Tibial nerve (tissue), 3 donors: ENCODE results near the gene RHOD.

Source experiments
- CTCF ChIP-seq, 5 experiments: fragments of 200-600 bp in 3 of 5; fragments of 450-650 bp in 2 of 5; sonication (generic) in 3 of 5; IDR thresholded peaks; one replicate each; pipeline ENCODE4 v1.5.1; 2016 to 2019; ENCODE audit warnings: antibody characterized with exemption in 5 of 5, mild to moderate bottlenecking in 3 of 5, moderate library complexity in 2 of 5
- POLR2A ChIP-seq, 2 donors: fragments of 450-650 bp; IDR thresholded peaks; one replicate each; pipeline ENCODE4 v1.6.1; 2017; ENCODE audit warnings: antibody characterized with exemption in 2 of 2, mild to moderate bottlenecking in 2 of 2, moderate library complexity in 2 of 2

GRCh38 chr11:67041602-67042001 lies 15.0 kb upstream of the RHOD start:
- TF ChIP-seq CTCF (IDR thresholded peaks at IDR 0.05) (no peak), POLR2A (IDR thresholded peaks at IDR 0.05) (no peak)
